Stimulated activated CD4-positive, alpha-beta T cell treated with anti-CD3 and anti-CD28 coated beads, TNF-alpha, amount 100 ng/mL, for 24 hours (primary cell): ENCODE data around the gene VRK3.
"Not testable (repeated sequence)": the region's sequence is repeated elsewhere in the genome, so short reads cannot be mapped to it uniquely, and the experiment has no call there.

Experiments
- DNase-seq, 3 experiments: peaks; one replicate each; pipeline ENCODE4 v3.0.0-alpha.2; 2020; ENCODE audit warnings: low read depth in 3 of 3

Gene VRK3

DNA sequence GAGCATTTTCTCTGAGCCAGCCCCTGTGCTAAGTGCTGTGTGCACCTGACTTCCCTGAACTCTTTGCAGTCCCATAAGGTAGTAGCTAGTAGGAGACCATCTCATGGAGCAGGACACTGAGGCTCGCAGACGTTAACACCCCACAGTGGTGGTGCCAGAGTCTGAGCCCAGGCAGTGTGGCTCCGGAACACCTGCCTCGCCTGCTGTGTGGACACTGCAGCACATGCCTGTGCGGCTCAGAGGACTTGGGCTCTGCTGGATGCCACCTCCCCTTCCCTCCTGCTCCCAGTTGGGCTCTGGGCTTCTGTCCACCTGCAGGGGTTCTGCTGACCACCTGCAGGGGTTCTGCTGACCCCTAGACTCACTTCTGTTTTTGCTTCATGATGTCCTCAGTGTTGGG lies 37.2 kb downstream of the VRK3 start:
- DNase-seq = no peak

- DNase-seq = peak; percentile 48 to 75 (median 54)
Measured at GRCh38 chr19:49987159-49987698, 37.9 kb downstream of the VRK3 start.

DNA sequence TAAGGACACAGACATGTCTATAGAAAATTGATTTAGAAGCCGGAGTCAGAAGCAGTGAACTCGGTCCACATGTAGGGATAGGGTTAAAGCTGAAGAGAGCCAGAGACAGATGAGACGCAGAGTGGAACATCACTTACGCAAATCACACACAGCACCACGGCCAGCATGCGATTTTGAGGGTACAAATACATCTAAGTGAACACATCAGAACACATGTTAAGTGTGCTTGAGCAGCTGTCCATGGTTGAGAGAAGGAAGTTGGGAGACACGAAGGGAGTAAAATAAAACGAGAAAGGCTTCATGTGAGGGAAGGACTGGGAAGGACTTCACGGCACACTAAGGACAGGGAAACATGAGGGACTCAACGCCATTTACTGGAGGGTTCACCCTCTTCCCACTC lies 38.8 kb downstream of the VRK3 start:
- DNase-seq = no peak

DNA sequence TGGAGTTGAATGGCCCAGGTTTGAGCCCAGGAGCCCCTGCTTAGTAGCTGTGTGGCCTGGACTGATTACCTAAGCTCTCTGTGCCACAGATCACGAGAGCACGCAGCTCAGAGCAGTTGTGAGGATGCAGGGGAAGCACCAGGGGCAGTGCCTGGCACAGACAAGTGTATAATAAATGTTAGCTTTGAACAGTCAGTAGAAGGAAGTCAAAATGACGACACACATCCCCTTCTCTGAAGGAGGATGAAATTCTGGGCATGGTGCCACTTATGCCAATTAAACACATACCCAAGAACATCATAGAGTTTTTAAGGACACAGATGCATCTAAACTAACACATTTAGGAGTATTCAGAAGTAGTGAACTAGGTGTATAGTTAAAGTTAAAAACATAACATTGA lies 39.3 kb downstream of the VRK3 start:
- DNase-seq = no peak

GRCh38 chr19:49984491-49984890 lies 40.7 kb downstream of the VRK3 start:
- no peak for DNase-seq

- DNase-seq = peak; percentile 62 to 81 (median 73)
Measured at GRCh38 chr19:49983645-49984229, 41.4 kb downstream of the VRK3 start.

DNA sequence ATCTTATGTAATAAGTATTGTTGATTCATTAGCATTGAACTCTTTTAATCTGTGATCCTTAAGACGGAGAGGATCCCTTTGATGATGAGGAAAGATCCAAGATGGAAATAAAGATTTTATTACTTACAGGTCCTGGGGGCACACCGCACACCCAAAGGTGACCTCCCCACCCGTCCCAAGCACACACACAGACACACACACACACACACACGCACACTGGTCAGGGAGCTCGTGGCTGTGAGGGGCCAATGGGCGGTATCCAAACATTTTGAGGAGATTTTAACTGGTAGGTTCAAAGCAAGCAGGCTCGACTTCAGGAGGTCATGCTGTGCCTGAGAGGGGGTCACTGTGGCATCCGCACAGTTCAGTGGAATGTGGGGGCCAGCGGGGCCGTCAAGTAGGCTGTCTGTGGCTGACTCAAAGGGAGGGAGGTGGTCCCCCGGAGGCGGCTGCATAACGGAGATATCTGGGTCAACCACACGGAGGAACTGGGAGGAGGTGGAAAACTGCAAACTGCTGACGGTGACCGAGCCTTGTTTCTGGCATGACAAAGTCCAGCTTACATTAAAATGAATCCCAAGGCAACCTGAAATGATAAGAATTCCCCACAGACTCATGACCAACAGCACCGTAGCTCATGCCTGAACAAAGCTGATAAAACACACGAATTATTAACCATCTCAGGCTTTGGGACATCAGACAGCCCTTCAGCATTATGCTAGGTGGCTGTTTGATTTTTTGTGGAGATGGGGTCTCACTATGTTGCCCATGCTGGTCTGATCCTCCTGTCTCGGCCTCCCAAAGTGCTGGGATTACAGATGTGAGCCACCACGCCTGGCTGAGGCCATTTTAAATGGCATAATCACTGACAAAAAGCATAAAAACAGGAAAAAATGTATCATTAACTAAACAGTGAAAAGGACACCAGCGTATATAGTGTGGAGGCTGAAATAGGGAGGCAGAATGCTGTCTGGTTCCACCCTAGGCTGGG lies 43.3 kb downstream of the VRK3 start:
- no peak for DNase-seq

DNA sequence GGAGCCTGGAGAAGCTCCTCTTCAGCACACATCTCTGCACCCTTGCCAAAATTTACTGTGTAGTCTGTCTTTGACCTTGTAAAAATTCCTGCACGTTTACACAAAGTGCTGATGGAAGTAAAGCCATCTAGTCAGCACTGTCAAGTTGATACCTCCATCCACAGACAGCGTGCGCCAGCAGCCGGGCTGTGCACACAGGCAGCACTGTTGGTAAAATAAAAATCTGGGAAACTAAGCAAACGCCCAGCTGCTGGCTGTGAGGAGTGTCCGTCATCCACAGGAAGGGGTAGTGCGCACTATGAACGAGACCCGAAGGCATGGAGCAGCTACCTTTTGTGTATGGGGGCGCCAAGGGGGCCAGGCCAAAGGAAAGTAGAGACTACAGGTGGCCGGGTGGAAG lies 46.8 kb downstream of the VRK3 start:
- DNase-seq = no peak

- DNase-seq = no peak
Measured at GRCh38 chr19:49977881-49978280, 47.3 kb downstream of the VRK3 start.

- no peak for DNase-seq
Measured at GRCh38 chr19:49977076-49977475, 48.1 kb downstream of the VRK3 start.

- DNase-seq = no peak
Measured at GRCh38 chr19:49976496-49976895, 48.7 kb downstream of the VRK3 start.

- DNase-seq = no peak
Measured at GRCh38 chr19:49975051-49975450, 50.1 kb downstream of the VRK3 start.

DNA sequence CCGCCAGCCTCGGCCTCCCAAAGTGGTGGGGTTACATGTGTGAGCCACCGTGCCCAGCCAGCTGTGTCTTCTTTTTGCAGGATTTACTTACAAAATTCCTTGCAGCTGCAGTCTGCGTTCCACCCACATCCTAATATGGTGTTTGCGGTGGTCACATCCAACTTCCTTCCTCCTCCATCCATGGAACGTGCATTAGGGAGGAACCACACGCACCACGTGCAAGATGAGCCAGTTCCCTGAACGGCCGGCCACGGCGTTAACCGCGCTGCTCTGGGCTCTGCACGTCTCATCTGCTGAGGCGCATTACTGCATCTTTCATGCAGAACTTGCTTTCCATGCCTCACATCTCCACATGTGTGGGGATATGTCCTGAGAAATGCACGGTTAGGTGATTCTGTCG lies 51.2 kb downstream of the VRK3 start:
- no peak for DNase-seq

DNA sequence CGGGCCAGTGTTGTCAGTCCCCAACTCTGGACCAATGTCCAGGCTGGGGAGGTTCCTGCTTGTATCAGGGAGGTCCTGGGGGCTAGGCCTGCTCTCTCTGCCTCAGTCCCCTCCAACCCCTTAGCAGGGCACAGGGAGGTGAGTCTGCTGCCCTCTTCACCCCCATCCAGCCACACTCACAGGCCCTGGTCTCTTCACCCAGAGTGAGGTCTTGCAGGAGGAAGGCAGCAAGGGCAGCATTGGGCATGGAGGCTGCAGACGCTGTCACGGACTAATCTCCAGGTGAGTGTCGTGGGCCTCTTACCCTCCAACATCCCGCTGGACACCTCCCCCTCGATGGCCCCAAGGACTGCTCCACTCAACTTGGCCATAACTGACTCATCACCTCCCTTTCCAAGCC lies 52.3 kb downstream of the VRK3 start:
- no peak for DNase-seq

DNA sequence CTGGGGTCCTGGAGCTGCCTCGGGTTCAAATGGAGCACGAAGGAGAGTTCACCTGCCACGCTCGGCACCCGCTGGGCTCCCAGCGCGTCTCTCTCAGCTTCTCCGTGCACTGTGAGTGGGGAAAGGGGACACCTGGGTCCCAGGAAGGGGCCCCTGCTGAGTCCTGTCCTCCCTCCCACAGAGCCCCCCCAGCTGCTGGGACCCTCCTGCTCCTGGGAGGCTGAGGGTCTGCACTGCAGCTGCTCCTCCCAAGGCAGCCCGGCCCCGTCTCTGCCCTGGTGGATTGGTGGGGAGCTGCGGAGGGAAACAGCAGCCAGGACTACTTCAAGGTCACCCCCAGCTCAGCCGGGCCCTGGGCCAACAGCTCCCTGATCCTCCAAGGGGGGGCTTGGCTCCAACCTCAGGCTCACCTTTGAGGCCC lies 53.2 kb downstream of the VRK3 start:
- DNase-seq = no peak

DNA sequence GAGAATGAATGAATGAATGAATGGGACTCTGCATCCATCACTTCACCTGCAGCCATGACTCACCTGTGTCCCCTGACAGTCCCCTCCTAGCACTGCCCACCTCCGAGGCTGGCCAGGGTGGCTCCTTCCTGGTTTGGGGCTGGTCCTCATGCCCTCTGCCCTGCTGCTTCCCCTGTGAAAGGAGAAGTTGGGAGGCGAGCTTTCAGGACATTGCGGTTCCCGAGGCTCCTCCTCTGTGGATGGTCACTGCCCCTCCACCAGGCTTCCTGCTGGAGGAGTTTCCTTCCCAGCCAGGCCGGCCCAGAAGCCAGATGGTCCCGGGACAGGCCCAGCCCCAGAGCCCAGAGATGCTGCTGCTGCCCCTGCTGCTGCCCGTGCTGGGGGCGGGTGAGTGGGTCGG lies 55.8 kb downstream of the VRK3 start:
- DNase-seq = not testable (repeated sequence)

DNA sequence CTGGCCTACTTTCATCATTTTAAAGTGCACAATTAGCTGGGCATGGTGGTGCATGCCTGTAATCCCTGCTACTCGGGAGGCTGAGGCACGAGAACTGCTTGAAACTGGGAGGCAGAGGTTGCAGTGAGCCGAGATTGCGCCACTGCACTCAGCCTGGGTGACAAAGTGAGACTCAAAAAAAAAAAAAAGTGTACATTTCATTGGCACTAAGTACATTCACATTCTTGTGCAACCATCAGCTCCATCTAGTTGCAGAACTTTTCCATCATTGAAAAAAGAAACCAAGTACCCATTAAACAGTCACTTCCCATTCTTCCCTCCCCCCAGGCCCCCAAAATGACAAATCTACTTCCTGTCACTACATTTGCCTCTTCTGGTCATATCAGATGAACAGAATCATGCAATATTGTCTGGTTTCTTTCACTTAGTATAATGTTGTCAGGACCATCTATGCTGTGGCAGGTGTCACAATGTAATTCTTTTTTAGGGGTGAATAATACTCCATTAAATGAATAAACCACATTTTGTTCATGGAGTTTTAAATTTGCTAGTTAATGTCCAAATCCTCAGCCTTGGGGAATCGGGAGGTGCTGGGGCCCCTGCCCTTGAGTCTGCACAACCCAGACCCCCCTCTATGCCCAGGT lies 56.8 kb downstream of the VRK3 start:
- DNase-seq = no peak

- not testable (repeated sequence) for DNase-seq
Measured at GRCh38 chr19:49960980-49961379, 64.2 kb downstream of the VRK3 start, which contains the start of gene SIGLEC11. Gene SIGLEC11, minus strand, starts transcription at chr19:49961172. Its CDS starts 91 bp downstream, at chr19:49961081.

- not testable (repeated sequence) for DNase-seq
Measured at GRCh38 chr19:49959892-49960291, 65.3 kb downstream of the VRK3 start.

DNA sequence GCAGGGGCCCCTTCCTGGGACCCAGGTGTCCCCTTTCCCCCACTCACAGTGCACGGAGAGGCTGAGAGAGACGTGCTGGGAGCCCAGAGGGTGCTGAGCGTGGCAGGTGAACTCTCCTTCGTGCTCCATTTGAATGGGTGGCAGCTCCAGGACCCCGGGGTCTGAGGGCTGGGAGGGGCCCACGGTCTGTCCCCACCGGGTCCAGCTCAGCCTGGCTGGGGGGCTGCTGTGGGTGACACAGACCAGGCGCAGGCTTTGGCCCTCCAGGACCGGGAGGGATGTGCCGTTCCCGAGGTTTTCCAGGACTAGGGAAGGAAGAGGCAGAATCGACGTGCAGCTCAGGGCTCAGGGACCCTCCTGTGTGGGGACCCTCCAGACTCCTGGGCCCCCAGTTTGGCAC lies 66.6 kb downstream of the VRK3 start:
- not testable (repeated sequence) for DNase-seq

DNA sequence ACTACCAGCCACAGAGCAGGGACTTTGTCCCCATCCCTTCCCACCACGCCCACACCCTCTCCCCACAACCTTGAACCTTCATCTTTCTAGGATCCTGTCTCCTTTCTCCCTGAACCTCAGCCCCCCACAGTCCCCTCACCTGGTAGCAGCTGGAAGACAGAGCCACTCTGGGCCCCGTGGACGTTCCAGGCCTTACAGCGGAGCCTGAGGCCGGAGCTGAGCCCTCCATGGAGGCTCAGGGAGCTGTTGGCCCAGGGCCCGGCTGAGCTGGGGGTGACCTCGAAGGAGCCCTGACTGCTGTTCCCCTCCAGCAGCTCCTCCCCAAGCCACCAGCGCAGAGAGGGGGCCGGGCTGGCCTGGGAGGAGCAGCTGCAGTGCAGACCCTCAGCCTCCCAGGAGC lies 67.0 kb downstream of the VRK3 start:
- not testable (repeated sequence) for DNase-seq

GRCh38 chr19:49957262-49957915 lies 67.8 kb downstream of the VRK3 start:
- DNase-seq = no peak
